Measurements from ENCODE around the gene TSBP1. TPM values are rescaled to one million over a fixed set of nuclear protein-coding genes. Genes with fewer than 3 reads are reported as not detected.

Gene TSBP1
- total RNA-seq, 1 donor from 2014 or later, result not detected

DNA sequence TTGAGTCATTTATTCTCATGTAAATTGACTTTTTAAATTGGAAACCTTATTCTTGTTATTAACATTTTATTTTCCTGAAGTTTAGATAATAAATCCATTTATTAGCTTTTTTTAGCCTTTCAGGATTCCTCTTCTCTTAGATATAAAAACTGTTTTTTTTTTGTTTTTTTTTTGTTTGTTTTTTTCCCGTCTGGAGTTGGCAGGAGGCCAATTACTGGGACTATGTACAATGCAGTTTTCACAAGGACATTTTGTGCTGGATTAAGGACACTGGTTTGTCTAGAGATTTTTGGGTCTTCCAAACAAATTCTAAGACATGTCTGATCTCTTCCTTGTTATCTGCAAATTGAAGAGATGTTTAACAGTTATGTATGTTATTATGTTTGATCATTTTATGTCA, 34.0 kb upstream of the TSBP1 start:
- DNase-seq (ENCODE audit: extremely low spot score, unreplicated experiment), result no peak
- TF ChIP-seq, protein P1, sequence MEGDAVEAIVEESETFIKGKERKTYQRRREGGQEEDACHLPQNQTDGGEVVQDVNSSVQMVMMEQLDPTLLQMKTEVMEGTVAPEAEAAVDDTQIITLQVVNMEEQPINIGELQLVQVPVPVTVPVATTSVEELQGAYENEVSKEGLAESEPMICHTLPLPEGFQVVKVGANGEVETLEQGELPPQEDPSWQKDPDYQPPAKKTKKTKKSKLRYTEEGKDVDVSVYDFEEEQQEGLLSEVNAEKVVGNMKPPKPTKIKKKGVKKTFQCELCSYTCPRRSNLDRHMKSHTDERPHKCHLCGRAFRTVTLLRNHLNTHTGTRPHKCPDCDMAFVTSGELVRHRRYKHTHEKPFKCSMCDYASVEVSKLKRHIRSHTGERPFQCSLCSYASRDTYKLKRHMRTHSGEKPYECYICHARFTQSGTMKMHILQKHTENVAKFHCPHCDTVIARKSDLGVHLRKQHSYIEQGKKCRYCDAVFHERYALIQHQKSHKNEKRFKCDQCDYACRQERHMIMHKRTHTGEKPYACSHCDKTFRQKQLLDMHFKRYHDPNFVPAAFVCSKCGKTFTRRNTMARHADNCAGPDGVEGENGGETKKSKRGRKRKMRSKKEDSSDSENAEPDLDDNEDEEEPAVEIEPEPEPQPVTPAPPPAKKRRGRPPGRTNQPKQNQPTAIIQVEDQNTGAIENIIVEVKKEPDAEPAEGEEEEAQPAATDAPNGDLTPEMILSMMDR (IDR thresholded peaks at IDR 0.05), result no peak
- H3K4me3 Mint-ChIP-seq (ENCODE audit: unreplicated experiment), result no peak overlapping the region
- no peaks in the 10 kb centered on the region for H3K36me3 Mint-ChIP-seq (ENCODE audit: unreplicated experiment)
- H3K9me3 Mint-ChIP-seq (ENCODE audit: unreplicated experiment), result no peaks in the 10 kb centered on the region
- H3K27ac Mint-ChIP-seq (ENCODE audit: unreplicated experiment), result no peak overlapping the region
- no peaks in the 10 kb centered on the region for H3K4me1 Mint-ChIP-seq (ENCODE audit: unreplicated experiment)
- H3K27me3 Mint-ChIP-seq (ENCODE audit: unreplicated experiment), result peaks cover 52% of the 10 kb centered on the region

GRCh38 chr6:32402812-32403211, 31.1 kb upstream of the TSBP1 start:
- no peak for DNase-seq (ENCODE audit: extremely low spot score, unreplicated experiment)
- Mint-ChIP-seq H3K27ac (ENCODE audit: unreplicated experiment) (no peak overlapping the region), H3K9me3 (ENCODE audit: unreplicated experiment) (no peaks in the 10 kb centered on the region), H3K27me3 (ENCODE audit: unreplicated experiment) (peaks cover 41% of the 10 kb centered on the region), H3K36me3 (ENCODE audit: unreplicated experiment) (no peaks in the 10 kb centered on the region), H3K4me1 (ENCODE audit: unreplicated experiment) (no peaks in the 10 kb centered on the region), H3K4me3 (ENCODE audit: unreplicated experiment) (no peak overlapping the region)
- TF ChIP-seq, protein P1 (IDR thresholded peaks at IDR 0.05), result no peak

GRCh38 chr6:32401284-32401963, 29.7 kb upstream of the TSBP1 start:
- H3K36me3 Mint-ChIP-seq (ENCODE audit: unreplicated experiment), result no peaks in the 10 kb centered on the region
- no peak overlapping the region for H3K4me3 Mint-ChIP-seq (ENCODE audit: unreplicated experiment)
- TF ChIP-seq, protein P1 (IDR thresholded peaks at IDR 0.05), result no peak
- peaks cover 34% of the 10 kb centered on the region for H3K27me3 Mint-ChIP-seq (ENCODE audit: unreplicated experiment)
- DNase-seq (ENCODE audit: extremely low spot score, unreplicated experiment), result no peak
- H3K9me3 Mint-ChIP-seq (ENCODE audit: unreplicated experiment), result no peaks in the 10 kb centered on the region
- H3K27ac Mint-ChIP-seq (ENCODE audit: unreplicated experiment), result no peak overlapping the region
- no peaks in the 10 kb centered on the region for H3K4me1 Mint-ChIP-seq (ENCODE audit: unreplicated experiment)

GRCh38 chr6:32397252-32397920, 25.7 kb upstream of the TSBP1 start:
- H3K4me3 Mint-ChIP-seq (ENCODE audit: unreplicated experiment), result no peak overlapping the region
- no peak for DNase-seq (ENCODE audit: extremely low spot score, unreplicated experiment)
- no peaks in the 10 kb centered on the region for H3K4me1 Mint-ChIP-seq (ENCODE audit: unreplicated experiment)
- H3K9me3 Mint-ChIP-seq (ENCODE audit: unreplicated experiment), result no peaks in the 10 kb centered on the region
- TF ChIP-seq, protein P1 (IDR thresholded peaks at IDR 0.05), result no peak
- H3K36me3 Mint-ChIP-seq (ENCODE audit: unreplicated experiment), result no peaks in the 10 kb centered on the region
- peaks cover 26% of the 10 kb centered on the region for H3K27me3 Mint-ChIP-seq (ENCODE audit: unreplicated experiment)
- H3K27ac Mint-ChIP-seq (ENCODE audit: unreplicated experiment), result no peak overlapping the region

- Mint-ChIP-seq H3K9me3 (ENCODE audit: unreplicated experiment) (no peaks in the 10 kb centered on the region), H3K27ac (ENCODE audit: unreplicated experiment) (no peak overlapping the region), H3K36me3 (ENCODE audit: unreplicated experiment) (no peaks in the 10 kb centered on the region), H3K27me3 (ENCODE audit: unreplicated experiment) (peaks cover 28% of the 10 kb centered on the region), H3K4me1 (ENCODE audit: unreplicated experiment) (no peaks in the 10 kb centered on the region), H3K4me3 (ENCODE audit: unreplicated experiment) (no peak overlapping the region)
- TF ChIP-seq, protein P1 (IDR thresholded peaks at IDR 0.05), result no peak
- DNase-seq (ENCODE audit: extremely low spot score, unreplicated experiment), result no peak
Observed at GRCh38 chr6:32396028-32396427, 24.3 kb upstream of the TSBP1 start.

All from osteocyte (in vitro differentiated cells).